GM19240 (cell line): ENCODE results near the gene PROP1.
"Not testable (repeated sequence)": the region's sequence is repeated elsewhere in the genome, so short reads cannot be mapped to it uniquely, and the experiment has no call there.

ENCODE experiments used
- DNase-seq: peaks from one replicate; pipeline ENCODE4 v3.0.0; 2011; ENCODE audit warnings: low spot score; ENCODE audit not compliant: insufficient read length

PROP1 gene

GRCh38 chr5:177945601-177946283 is 50.3 kb downstream of the PROP1 start:
- not testable (repeated sequence) for DNase-seq

- not testable (repeated sequence) for DNase-seq
Measured at GRCh38 chr5:177945145-177945544, 50.9 kb downstream of the PROP1 start.

DNA sequence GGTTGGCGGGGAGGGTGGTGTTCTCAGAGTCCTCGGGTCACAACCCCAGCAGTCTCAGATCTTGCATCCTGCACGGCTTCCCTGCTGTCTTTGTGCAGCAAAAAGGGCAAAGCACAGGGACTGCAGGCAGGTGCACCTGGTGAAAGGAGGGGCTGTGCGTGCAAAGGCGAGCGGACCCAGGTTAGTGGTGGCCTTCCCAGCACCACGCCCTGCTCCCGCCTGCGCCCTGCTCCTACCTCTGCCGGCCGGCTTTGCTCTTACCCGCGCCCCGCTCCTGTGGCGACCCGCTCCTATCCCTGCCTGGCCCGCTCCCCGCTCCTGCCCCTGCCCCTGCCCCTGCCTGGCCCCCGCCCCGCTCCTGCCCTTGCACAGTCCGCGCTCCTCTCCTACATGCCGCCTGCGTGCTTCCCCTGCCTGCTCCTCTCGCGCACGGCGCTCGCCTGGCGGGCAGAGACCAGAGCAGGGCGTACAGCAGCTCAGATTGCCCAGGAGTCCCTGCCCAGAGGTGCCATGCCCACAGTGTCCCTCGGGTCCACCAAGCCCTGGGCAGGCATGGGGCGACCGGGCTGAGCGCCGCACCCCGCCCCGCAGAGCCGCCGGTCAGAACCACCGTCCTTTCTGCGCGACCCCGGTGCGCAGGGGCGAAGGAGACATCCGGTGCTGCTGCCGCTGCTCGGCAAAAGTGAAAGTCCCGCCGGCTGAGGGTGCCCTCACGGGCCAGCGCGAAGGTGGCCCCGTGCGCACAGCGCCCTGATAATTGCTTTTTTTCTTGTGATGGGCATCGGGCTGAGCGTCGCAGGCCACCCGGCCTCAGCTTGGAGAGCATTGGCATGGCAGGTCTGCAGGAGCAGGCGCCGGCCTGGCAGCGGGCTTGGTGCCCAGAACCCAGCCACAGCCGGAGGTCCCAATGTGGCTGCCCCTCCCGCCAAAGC is 52.0 kb downstream of the PROP1 start:
- not testable (repeated sequence) for DNase-seq

- not testable (repeated sequence) for DNase-seq
Measured at GRCh38 chr5:177942896-177943295, 53.1 kb downstream of the PROP1 start.
